Immature natural killer cell (primary cell): Measurements from ENCODE around the gene ERCC1. TPM values are rescaled to one million over a fixed set of nuclear protein-coding genes. Genes with fewer than 3 reads are reported as not detected.

Experiments used
- DNase-seq, 3 donors: peaks; one replicate each; pipeline ENCODE4 v3.0.0; 2022; ENCODE audit warnings: mixed read lengths in 1 of 3
- H3K27ac Mint-ChIP-seq, 6 donors: one replicate each; pipeline ENCODE4 v1.8.0; 2020; ENCODE audit warnings: mixed read lengths in 6 of 6, mild to moderate bottlenecking in 5 of 6, inconsistent platforms in 4 of 6, moderate library complexity in 3 of 6
- H3K27me3 Mint-ChIP-seq, 3 donors: one replicate each; pipeline ENCODE4 v1.8.0; 2020 to 2021; ENCODE audit warnings: low read depth in 3 of 3, mild to moderate bottlenecking in 3 of 3, mixed read lengths in 3 of 3, moderate library complexity in 3 of 3, inconsistent platforms in 1 of 3
- H3K36me3 Mint-ChIP-seq, 3 donors: one replicate each; pipeline ENCODE4 v1.8.0; 2020; ENCODE audit warnings: mixed read lengths in 3 of 3, inconsistent platforms in 2 of 3, mild to moderate bottlenecking in 2 of 3
- H3K4me1 Mint-ChIP-seq, 2 donors: one replicate each; pipeline ENCODE4 v1.8.0; 2020; ENCODE audit warnings: inconsistent platforms in 2 of 2, mild to moderate bottlenecking in 2 of 2, mixed read lengths in 2 of 2, moderate library complexity in 1 of 2
- H3K4me3 Mint-ChIP-seq, 5 donors: one replicate each; pipeline ENCODE4 v1.8.0; 2020; ENCODE audit warnings: mild to moderate bottlenecking in 5 of 5, mixed read lengths in 5 of 5, inconsistent platforms in 3 of 5, moderate library complexity in 3 of 5
- H3K9me3 Mint-ChIP-seq, 6 donors: one replicate each; pipeline ENCODE4 v1.8.0; 2020; ENCODE audit warnings: mild to moderate bottlenecking in 6 of 6, mixed read lengths in 6 of 6, inconsistent platforms in 4 of 6, moderate library complexity in 3 of 6
- polyA plus RNA-seq, 3 donors: library from polyadenylated mRNA; unstranded; fragments of 300-500 nt; fragmentation: Illumina TruSeq; gene quantifications; one replicate each; pipeline ENCODE4 v1.2.3, GENCODE V29; 2021

Gene ERCC1
- 10 to 100 TPM; 50.8 to 62.2 (median 54.5) TPM for polyA plus RNA-seq

- no peaks in the 10 kb centered on the region for H3K36me3 Mint-ChIP-seq
- peaks cover 5 to 7% (median 6%) of the 10 kb centered on the region in 3 donors for H3K27me3 Mint-ChIP-seq
- H3K4me1 Mint-ChIP-seq, result peaks cover 38 to 47% of the 10 kb centered on the region in 2 donors
Measured at GRCh38 chr19:45423589-45424190, at the start of gene ERCC1. TSS of gene ERCC1 (minus strand) at chr19:45423917. CDS start at chr19:45423374, 543 bp downstream.

DNA sequence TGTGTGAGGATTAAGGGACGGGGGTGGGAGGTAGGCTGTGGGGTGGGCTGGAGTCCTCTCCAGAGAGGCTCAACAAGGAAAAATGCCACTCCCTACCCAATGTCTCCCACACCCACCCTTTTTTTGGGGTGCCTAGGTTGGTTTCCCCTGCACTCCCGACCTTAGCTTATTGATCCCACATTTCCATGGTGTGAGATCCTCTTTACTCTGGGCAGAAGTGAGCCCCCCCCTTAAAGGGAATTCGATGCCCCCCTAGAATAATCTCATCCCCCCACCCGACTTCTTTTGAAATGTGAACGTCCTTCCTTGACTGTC lies 49.6 kb upstream of the ERCC1 start:
- H3K4me3 Mint-ChIP-seq, result peak overlapping the region in 1 of 5 donors; percentile 51
- no peaks in the 10 kb centered on the region for H3K9me3 Mint-ChIP-seq
- peak overlapping the region in 4 of 6 donors; percentile 53 to 72 (median 69) for H3K27ac Mint-ChIP-seq

More at GRCh38 chr19:45423589-45424190, at the start of gene ERCC1:
- H3K4me3 Mint-ChIP-seq, result peak within 1 kb of the TSS; percentile 87 to 97 (median 94)
- H3K9me3 Mint-ChIP-seq, result no peaks in the 10 kb centered on the region
- DNase-seq, result peak; percentile 81 to 85 (median 83)
- H3K27ac Mint-ChIP-seq, result peak within 1 kb of the TSS; percentile 84 to 96 (median 92)

GRCh38 chr19:45472563-45473366 lies 49.0 kb upstream of the ERCC1 start:
- Mint-ChIP-seq H3K27ac (peak overlapping the region in 3 of 6 donors; percentile 53 to 84 (median 69)), H3K4me3 (peak overlapping the region in 4 of 5 donors; percentile 36 to 73 (median 60)), H3K4me1 (peaks cover 61 to 71% of the 10 kb centered on the region in 2 donors), H3K36me3 (peaks cover 0 to 6% (median 0%) of the 10 kb centered on the region in 3 donors), H3K9me3 (no peaks in the 10 kb centered on the region), H3K27me3 (peaks cover 72 to 85% (median 84%) of the 10 kb centered on the region in 3 donors)
- peak; percentile 26 to 43 (median 40) for DNase-seq

More for the DNA sequence above, 49.6 kb upstream of the ERCC1 start:
- H3K36me3 Mint-ChIP-seq, result peaks cover 0 to 6% (median 0%) of the 10 kb centered on the region in 3 donors
- peaks cover 61 to 71% of the 10 kb centered on the region in 2 donors for H3K4me1 Mint-ChIP-seq
- DNase-seq, result no peak
- peaks cover 72 to 85% (median 80%) of the 10 kb centered on the region in 3 donors for H3K27me3 Mint-ChIP-seq

- Mint-ChIP-seq H3K4me1 (peaks cover 59 to 67% of the 10 kb centered on the region in 2 donors), H3K27ac (peak overlapping the region in 4 of 6 donors; percentile 4 to 74 (median 54)), H3K9me3 (no peaks in the 10 kb centered on the region), H3K27me3 (peaks cover 78 to 88% (median 87%) of the 10 kb centered on the region in 3 donors), H3K36me3 (peaks cover 0 to 6% (median 0%) of the 10 kb centered on the region in 3 donors), H3K4me3 (peak overlapping the region in 4 of 5 donors; percentile 10 to 48 (median 27))
- DNase-seq, result peak; percentile 14 to 24 (median 24)
Measured at GRCh38 chr19:45471931-45472562, 48.3 kb upstream of the ERCC1 start.

DNA sequence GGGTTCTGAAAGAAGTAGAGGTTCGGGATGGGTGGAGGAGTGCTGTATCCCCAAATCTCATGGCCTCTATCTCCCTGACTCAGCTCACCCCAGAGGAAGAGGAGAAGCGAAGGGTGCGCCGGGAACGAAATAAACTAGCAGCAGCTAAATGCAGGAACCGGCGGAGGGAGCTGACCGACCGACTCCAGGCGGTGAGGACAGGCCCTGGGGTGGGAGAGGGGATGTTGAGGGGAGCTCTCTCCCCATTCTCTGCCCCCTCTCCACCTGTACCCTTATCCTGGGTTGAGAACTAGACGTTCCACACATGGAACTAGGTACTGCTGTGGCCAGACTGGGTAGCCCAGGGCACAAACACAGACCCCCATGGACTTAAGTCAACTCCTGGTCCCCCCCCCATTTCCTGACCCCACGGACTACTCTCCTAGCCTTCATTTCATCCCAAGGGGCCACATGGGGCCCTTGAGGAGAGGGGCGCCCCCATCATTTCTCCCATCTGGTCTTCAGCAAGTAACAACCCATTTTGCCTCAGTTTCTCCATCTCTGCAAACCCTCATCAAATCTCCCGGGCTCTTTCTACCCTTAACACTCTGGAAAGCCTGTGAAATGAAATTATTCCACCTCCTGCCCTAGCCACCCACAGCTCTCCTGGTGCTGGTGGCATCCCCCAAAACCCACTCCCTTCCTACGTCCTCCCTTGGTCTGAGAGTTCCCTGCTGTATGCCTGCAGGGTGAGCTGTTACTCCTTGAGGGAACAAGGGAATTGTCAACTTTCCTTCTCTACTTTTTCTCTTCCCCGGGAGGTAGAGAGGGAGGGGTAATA lies 47.6 kb upstream of the ERCC1 start:
- no peak for DNase-seq
- H3K36me3 Mint-ChIP-seq, result peaks cover 0 to 6% (median 0%) of the 10 kb centered on the region in 3 donors
- peaks cover 79 to 86% (median 85%) of the 10 kb centered on the region in 3 donors for H3K27me3 Mint-ChIP-seq
- H3K4me3 Mint-ChIP-seq, result peak overlapping the region in 4 of 5 donors; percentile 10 to 93 (median 39)
- H3K27ac Mint-ChIP-seq, result peak overlapping the region; percentile 34 to 99 (median 69)
- H3K9me3 Mint-ChIP-seq, result no peaks in the 10 kb centered on the region
- peaks cover 56 to 64% of the 10 kb centered on the region in 2 donors for H3K4me1 Mint-ChIP-seq

GRCh38 chr19:45470762-45471081 lies 47.0 kb upstream of the ERCC1 start:
- H3K4me1 Mint-ChIP-seq, result peaks cover 54 to 58% of the 10 kb centered on the region in 2 donors
- H3K9me3 Mint-ChIP-seq, result no peaks in the 10 kb centered on the region
- peak overlapping the region; percentile 10 to 93 (median 92) for H3K4me3 Mint-ChIP-seq
- H3K27me3 Mint-ChIP-seq, result peaks cover 76 to 84% (median 84%) of the 10 kb centered on the region in 3 donors
- H3K36me3 Mint-ChIP-seq, result peaks cover 0 to 6% (median 0%) of the 10 kb centered on the region in 3 donors
- peak in 2 of 3 donors; percentile 28 to 37 for DNase-seq
- peak overlapping the region in 5 of 6 donors; percentile 59 to 99 (median 97) for H3K27ac Mint-ChIP-seq

DNA sequence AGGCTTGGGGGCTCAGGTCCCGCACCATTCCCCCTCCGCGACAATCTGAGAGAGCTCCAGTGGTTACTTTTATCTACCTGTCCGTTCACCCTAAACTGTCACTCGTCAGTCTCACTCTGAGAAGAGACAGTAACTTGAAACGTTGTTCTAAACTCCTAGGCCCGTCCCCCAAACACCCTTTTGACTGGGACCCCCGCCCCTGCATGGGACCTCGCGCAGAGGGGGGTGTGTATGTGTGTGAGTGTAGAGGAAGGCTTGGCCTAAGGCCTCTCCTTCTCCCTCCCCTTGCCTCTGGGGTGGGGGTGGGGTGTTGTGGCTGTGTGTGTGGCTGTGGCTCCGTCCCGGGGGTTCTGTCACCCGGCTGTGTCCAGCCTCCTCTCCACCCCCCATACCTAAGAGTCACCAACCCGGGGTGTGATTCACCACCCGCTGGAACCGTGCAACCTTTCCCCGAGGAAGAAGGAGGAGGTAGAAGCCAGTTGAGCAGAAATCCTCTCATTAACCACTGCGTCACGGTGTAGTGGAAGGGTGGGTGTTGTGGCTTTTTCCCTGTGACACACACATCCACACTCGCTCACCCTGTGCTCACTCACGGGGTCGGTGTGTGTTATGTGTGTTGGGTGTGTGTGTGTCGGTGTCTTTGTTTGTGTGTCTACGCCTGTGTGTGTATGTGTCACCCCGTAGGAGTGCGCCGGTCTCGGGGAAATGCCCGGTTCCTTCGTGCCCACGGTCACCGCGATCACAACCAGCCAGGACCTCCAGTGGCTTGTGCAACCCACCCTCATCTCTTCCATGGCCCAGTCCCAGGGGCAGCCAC lies 46.4 kb upstream of the ERCC1 start:
- Mint-ChIP-seq H3K9me3 (no peaks in the 10 kb centered on the region), H3K36me3 (peaks cover 0 to 6% (median 0%) of the 10 kb centered on the region in 3 donors), H3K4me1 (peaks cover 49 to 52% of the 10 kb centered on the region in 2 donors), H3K27me3 (peaks cover 71 to 81% (median 78%) of the 10 kb centered on the region in 3 donors), H3K4me3 (peak overlapping the region; percentile 92 to 93 (median 93)), H3K27ac (peak overlapping the region; percentile 97 to 99 (median 98))
- DNase-seq, result peak in 1 of 3 donors; percentile 55

DNA sequence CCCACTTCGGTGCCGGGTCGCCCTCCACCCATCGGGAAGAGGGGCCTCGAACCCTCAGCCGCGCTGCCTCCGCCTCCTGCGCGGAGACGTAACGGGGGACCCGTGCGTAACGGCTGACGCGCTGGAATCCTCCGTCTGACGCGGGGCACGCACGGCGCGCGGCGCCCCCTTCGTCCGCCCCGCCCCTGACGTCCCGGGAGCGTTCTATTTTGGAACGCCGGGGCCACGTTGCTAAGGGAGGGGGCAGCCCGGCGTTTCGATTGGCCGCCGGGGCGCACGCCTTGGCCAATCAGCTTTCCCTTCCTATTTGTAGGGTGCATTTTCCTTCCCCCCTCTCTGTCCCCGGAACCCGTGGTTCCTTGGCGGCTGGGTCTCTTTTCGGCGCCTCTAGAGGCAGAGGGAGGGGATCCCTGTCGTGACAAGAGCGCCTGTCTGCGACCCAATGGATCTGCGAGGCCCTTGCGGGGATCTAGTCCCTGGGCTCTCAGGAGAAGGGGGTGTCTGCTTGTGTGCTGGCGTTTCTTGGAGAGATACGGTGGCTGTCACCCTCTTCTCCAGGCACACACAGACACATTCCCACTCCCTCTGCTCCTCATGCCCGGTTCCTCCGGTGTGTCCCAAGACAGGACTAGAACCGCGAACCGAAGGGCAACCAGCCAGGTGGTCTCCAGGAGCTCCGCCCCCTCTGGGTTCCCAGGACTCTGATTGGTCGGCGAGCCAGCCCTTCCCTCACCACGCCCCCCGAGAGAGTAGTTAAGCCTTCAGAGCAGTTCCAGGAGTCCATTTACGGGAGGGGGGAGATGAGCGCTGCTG lies 45.6 kb upstream of the ERCC1 start:
- peaks cover 64 to 73% (median 70%) of the 10 kb centered on the region in 3 donors for H3K27me3 Mint-ChIP-seq
- H3K27ac Mint-ChIP-seq, result peak overlapping the region; percentile 97 to 99 (median 98)
- H3K4me3 Mint-ChIP-seq, result peak overlapping the region; percentile 92 to 93 (median 93)
- DNase-seq, result peak; percentile 96 to 97 (median 97)
- peaks cover 0 to 6% (median 0%) of the 10 kb centered on the region in 3 donors for H3K36me3 Mint-ChIP-seq
- peaks cover 42 to 44% of the 10 kb centered on the region in 2 donors for H3K4me1 Mint-ChIP-seq
- no peaks in the 10 kb centered on the region for H3K9me3 Mint-ChIP-seq

DNA sequence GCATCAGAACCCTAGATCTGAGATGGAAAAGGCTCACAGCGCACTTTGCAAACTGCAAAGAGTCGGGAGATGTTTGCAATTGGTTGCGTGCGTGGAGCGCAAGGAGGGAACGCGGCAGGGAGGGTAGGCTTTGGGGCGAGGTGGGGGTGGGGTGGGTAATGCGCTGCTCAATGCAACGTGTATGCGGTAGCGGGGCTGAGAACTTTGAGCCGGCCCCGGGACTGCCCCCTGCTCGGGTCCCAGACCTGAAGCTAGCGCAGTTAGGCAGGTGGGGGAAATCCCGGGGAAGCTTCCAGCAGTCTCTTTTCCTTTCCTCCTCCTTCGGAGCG lies 45.0 kb upstream of the ERCC1 start:
- H3K36me3 Mint-ChIP-seq, result peaks cover 0 to 6% (median 0%) of the 10 kb centered on the region in 3 donors
- H3K4me1 Mint-ChIP-seq, result peaks cover 41 to 42% of the 10 kb centered on the region in 2 donors
- peak overlapping the region; percentile 92 to 93 (median 93) for H3K4me3 Mint-ChIP-seq
- no peaks in the 10 kb centered on the region for H3K9me3 Mint-ChIP-seq
- H3K27me3 Mint-ChIP-seq, result peaks cover 59 to 67% (median 64%) of the 10 kb centered on the region in 3 donors
- peak overlapping the region; percentile 97 to 99 (median 98) for H3K27ac Mint-ChIP-seq
- DNase-seq, result no peak

DNA sequence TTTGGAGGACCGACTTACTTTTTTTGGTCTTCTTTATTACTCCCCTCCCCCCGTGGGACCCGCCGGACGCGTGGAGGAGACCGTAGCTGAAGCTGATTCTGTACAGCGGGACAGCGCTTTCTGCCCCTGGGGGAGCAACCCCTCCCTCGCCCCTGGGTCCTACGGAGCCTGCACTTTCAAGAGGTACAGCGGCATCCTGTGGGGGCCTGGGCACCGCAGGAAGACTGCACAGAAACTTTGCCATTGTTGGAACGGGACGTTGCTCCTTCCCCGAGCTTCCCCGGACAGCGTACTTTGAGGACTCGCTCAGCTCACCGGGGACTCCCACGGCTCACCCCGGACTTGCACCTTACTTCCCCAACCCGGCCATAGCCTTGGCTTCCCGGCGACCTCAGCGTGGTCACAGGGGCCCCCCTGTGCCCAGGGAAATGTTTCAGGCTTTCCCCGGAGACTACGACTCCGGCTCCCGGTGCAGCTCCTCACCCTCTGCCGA lies 44.5 kb upstream of the ERCC1 start:
- Mint-ChIP-seq H3K27ac (peak overlapping the region; percentile 97 to 99 (median 98)), H3K9me3 (no peaks in the 10 kb centered on the region), H3K4me3 (peak overlapping the region; percentile 92 to 93 (median 93)), H3K36me3 (peaks cover 0 to 6% (median 0%) of the 10 kb centered on the region in 3 donors), H3K4me1 (peaks cover 39 to 41% of the 10 kb centered on the region in 2 donors), H3K27me3 (peaks cover 54 to 61% (median 58%) of the 10 kb centered on the region in 3 donors)
- DNase-seq, result peak in 1 of 3 donors; percentile 79

DNA sequence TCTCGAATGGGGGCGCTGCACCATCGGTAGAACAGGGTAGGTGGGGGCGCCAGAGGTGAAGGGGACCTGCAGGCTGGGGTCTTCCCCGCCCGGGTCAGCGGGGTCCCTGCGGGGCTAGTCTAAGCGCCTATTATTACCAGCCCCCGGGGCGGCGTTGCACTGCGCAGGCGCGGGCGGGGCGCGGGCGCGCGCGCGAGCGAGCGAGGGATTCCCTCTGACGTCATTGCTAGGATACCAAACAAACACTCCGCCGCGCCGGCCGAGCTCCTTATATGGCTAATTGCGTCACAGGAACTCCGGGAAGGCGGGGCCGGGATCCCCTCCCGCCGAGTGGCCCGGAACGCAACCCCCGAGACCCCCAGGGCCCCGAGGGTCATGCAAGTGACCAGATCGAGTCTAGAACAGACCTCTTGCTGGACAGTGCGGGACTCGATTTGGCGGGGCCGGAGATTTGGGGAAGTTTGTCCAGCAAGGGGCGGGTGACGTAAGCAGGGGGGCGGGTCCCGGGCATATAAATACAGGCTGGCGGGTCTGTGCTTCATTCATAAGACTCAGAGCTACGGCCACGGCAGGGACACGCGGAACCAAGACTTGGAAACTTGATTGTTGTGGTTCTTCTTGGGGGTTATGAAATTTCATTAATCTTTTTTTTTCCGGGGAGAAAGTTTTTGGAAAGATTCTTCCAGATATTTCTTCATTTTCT lies 43.9 kb upstream of the ERCC1 start, which contains the start of gene FOSB:
FOSB (plus strand) TSS at position 541 of the 703 bp plus-strand sequence. CDS start 591 bp downstream, outside the sequence.
- H3K4me3 Mint-ChIP-seq, result peak within 1 kb of the TSS; percentile 92 to 93 (median 93)
- DNase-seq, result peak; percentile 98
- peaks cover 0 to 6% (median 0%) of the 10 kb centered on the region in 3 donors for H3K36me3 Mint-ChIP-seq
- no peaks in the 10 kb centered on the region for H3K9me3 Mint-ChIP-seq
- peak within 1 kb of the TSS; percentile 97 to 99 (median 98) for H3K27ac Mint-ChIP-seq
- peaks cover 34 to 36% of the 10 kb centered on the region in 2 donors for H3K4me1 Mint-ChIP-seq
- peaks cover 50 to 55% (median 52%) of the 10 kb centered on the region in 3 donors for H3K27me3 Mint-ChIP-seq
